Measurements from ENCODE around the gene PALM2AKAP2. TPM values are rescaled to one million over a fixed set of nuclear protein-coding genes. Genes with fewer than 3 reads are reported as not detected.
"Not testable (repeated sequence)": the region's sequence is repeated elsewhere in the genome, so short reads cannot be mapped to it uniquely, and the experiment has no call there.

Gene PALM2AKAP2
- total RNA-seq, 1 donor from 2014 or later, result 0.88 TPM

- no peak for ATAC-seq
Observed at GRCh38 chr9:109811876-109812275, 31.9 kb downstream of the PALM2AKAP2 start.

- ATAC-seq, result no peak
Observed at GRCh38 chr9:109812331-109812730, 32.3 kb downstream of the PALM2AKAP2 start.

- no peak for ATAC-seq
Observed at GRCh38 chr9:109812818-109813281, 32.9 kb downstream of the PALM2AKAP2 start.

GRCh38 chr9:109813303-109813702 lies 33.3 kb downstream of the PALM2AKAP2 start:
- no peak for ATAC-seq

GRCh38 chr9:109813829-109814228 lies 33.8 kb downstream of the PALM2AKAP2 start:
- ATAC-seq, result no peak

- ATAC-seq, result peak; percentile 45
Observed at GRCh38 chr9:109815366-109815947, 35.5 kb downstream of the PALM2AKAP2 start.

GRCh38 chr9:109816490-109816889 lies 36.5 kb downstream of the PALM2AKAP2 start:
- peak; percentile 29 for ATAC-seq

- no peak for ATAC-seq
Observed at GRCh38 chr9:109817146-109817845, 37.3 kb downstream of the PALM2AKAP2 start.

GRCh38 chr9:109817846-109818472 lies 38.0 kb downstream of the PALM2AKAP2 start:
- peak; percentile 84 for ATAC-seq

GRCh38 chr9:109821711-109822110 lies 41.7 kb downstream of the PALM2AKAP2 start:
- no peak for ATAC-seq

GRCh38 chr9:109825383-109825782 lies 45.4 kb downstream of the PALM2AKAP2 start:
- ATAC-seq, result not testable (repeated sequence)

- no peak for ATAC-seq
Observed at GRCh38 chr9:109826559-109826958, 46.6 kb downstream of the PALM2AKAP2 start.

GRCh38 chr9:109828254-109828653 lies 48.3 kb downstream of the PALM2AKAP2 start:
- no peak for ATAC-seq

All from esophagus mucosa (tissue), 1 donor.